WTC11 (cell line): ENCODE measurements around the gene ZXDC. TPM values are rescaled to one million over a fixed set of nuclear protein-coding genes. Genes with fewer than 3 reads are reported as not detected.

ENCODE experiments used
- ATAC-seq: fragments of 200-7000 bp; cut with Tn5 transposase; 2 replicates; pipeline ENCODE4 v1.10.0; 2021; ENCODE audit warnings: mild to moderate bottlenecking, moderate library complexity
- CTCF ChIA-PET: fragments of 300-600 bp; sonication (Branson Sonifier 250); formaldehyde crosslinking; loops from one replicate; lab custom pipeline; 2021; ENCODE audit warnings: antibody characterized with exemption; lab: Charles Lee
- POLR2A ChIA-PET: fragments of 350-600 bp; sonication (Branson Sonifier 250); formaldehyde crosslinking; loops from one replicate; lab custom pipeline; 2021; ENCODE audit warnings: antibody characterized with exemption; lab: Charles Lee
- DNase-seq: peaks from one replicate; pipeline ENCODE4 v3.0.0; 2021; ENCODE audit warnings: low spot score
- H3K27ac Mint-ChIP-seq: 2 replicates; pipeline ENCODE4 v1.8.0; 2021; ENCODE audit warnings: mixed read lengths
- H3K27me3 Mint-ChIP-seq: 2 replicates; pipeline ENCODE4 v1.8.0; 2021; ENCODE audit warnings: low read depth, mild to moderate bottlenecking, moderate library complexity, mixed read lengths
- H3K36me3 Mint-ChIP-seq: 2 replicates; pipeline ENCODE4 v1.8.0; 2021; ENCODE audit warnings: mixed read lengths
- H3K4me1 Mint-ChIP-seq: 2 replicates; pipeline ENCODE4 v1.8.0; 2022; ENCODE audit warnings: mixed read lengths
- H3K4me3 Mint-ChIP-seq: 2 replicates; pipeline ENCODE4 v1.8.0; 2021; ENCODE audit warnings: mild to moderate bottlenecking, moderate library complexity, mixed read lengths
- H3K9me3 Mint-ChIP-seq: 2 replicates; pipeline ENCODE4 v1.8.0; 2021; ENCODE audit warnings: mixed read lengths
- CREB1 ChIP-seq: sonication (generic); formaldehyde crosslinking; IDR thresholded peaks from 2 replicates; pipeline ENCODE4 v1.8.0; 2023; ENCODE audit warnings: mild to moderate bottlenecking, missing genetic modification reagents
- CREM ChIP-seq: sonication (generic); formaldehyde crosslinking; IDR thresholded peaks from 2 replicates; pipeline ENCODE4 v1.8.1; 2022; ENCODE audit warnings: mild to moderate bottlenecking, missing genetic modification reagents, moderate library complexity
- ELF4 ChIP-seq: sonication (generic); formaldehyde crosslinking; IDR thresholded peaks from 2 replicates; pipeline ENCODE4 v1.8.1; 2022; ENCODE audit warnings: low read depth, mild to moderate bottlenecking, moderate library complexity, missing genetic modification reagents
- EMX1 ChIP-seq: fragments of 250-450 bp; sonication (Bioruptor Pico); IDR thresholded peaks from 2 replicates; pipeline ENCODE4 v1.8.0; 2021; ENCODE audit warnings: mild to moderate bottlenecking
- ESRRA ChIP-seq: sonication (generic); formaldehyde crosslinking; IDR thresholded peaks from 2 replicates; pipeline ENCODE4 v1.8.1; 2022; ENCODE audit warnings: mild to moderate bottlenecking, missing genetic modification reagents, borderline replicate concordance
- HMGA2 ChIP-seq: fragments of 250-450 bp; sonication (Bioruptor Pico); IDR thresholded peaks from 2 replicates; pipeline ENCODE4 v1.4.0; 2021; ENCODE audit warnings: mild to moderate bottlenecking, moderate library complexity
- NR2C2 ChIP-seq: sonication (generic); formaldehyde crosslinking; IDR thresholded peaks from 2 replicates; pipeline ENCODE4 v1.8.0; 2022; ENCODE audit warnings: mild to moderate bottlenecking, missing genetic modification reagents
- RELA ChIP-seq: sonication (generic); formaldehyde crosslinking; IDR thresholded peaks from 2 replicates; pipeline ENCODE4 v1.8.1; 2022; ENCODE audit warnings: missing genetic modification reagents, mild to moderate bottlenecking, borderline replicate concordance
- SMAD3 ChIP-seq: sonication (generic); formaldehyde crosslinking; IDR thresholded peaks from 2 replicates; pipeline ENCODE4 v1.8.0; 2022; ENCODE audit warnings: missing genetic modification reagents, mild to moderate bottlenecking, borderline replicate concordance
- SMAD4 ChIP-seq: sonication (generic); formaldehyde crosslinking; IDR thresholded peaks from 2 replicates; pipeline ENCODE4 v1.8.0; 2022; ENCODE audit warnings: mild to moderate bottlenecking, missing genetic modification reagents
- TEAD4 ChIP-seq: sonication (generic); formaldehyde crosslinking; IDR thresholded peaks from 2 replicates; pipeline ENCODE4 v1.8.0; 2022; ENCODE audit warnings: mild to moderate bottlenecking, missing genetic modification reagents
- ZBTB21 ChIP-seq: sonication (generic); formaldehyde crosslinking; IDR thresholded peaks from 2 replicates; pipeline ENCODE4 v1.8.1; 2023; ENCODE audit warnings: mild to moderate bottlenecking, missing genetic modification reagents, borderline replicate concordance
- ZNF232 ChIP-seq: sonication (generic); formaldehyde crosslinking; IDR thresholded peaks from 2 replicates; pipeline ENCODE4 v1.8.0; 2022; ENCODE audit warnings: mild to moderate bottlenecking, missing genetic modification reagents
- ZNF317 ChIP-seq: sonication (generic); formaldehyde crosslinking; IDR thresholded peaks from 2 replicates; pipeline ENCODE4 v1.8.1; 2023; ENCODE audit warnings: low read depth, mild to moderate bottlenecking, moderate library complexity, missing genetic modification reagents, borderline replicate concordance
- ZNF671 ChIP-seq: fragments of 250-450 bp; sonication (Bioruptor Pico); IDR thresholded peaks from 2 replicates; pipeline ENCODE4 v1.8.0; 2021; ENCODE audit warnings: mild to moderate bottlenecking
- total RNA-seq: library from RNA; stranded (reverse); gene quantifications from 3 replicates; pipeline ENCODE4 v1.2.3, GENCODE V29; 2021
- TF ChIP-seq, protein P1 (sequence below): fragments of 200-600 bp; IDR thresholded peaks from 2 replicates; pipeline ENCODE4 v1.8.0; 2022; ENCODE audit warnings: antibody characterized with exemption
- TF ChIP-seq, protein P2 (sequence below): fragments of 250-450 bp; sonication (Bioruptor Pico); IDR thresholded peaks from 2 replicates; pipeline ENCODE4 v2.1.2; 2022; ENCODE audit warnings: mild to moderate bottlenecking, moderate library complexity
- TF ChIP-seq, protein P3 (sequence below): sonication (generic); formaldehyde crosslinking; IDR thresholded peaks from 2 replicates; pipeline ENCODE4 v1.8.1; 2023; ENCODE audit warnings: mild to moderate bottlenecking, missing genetic modification reagents, borderline replicate concordance
- TF ChIP-seq, protein P4 (sequence below): sonication (generic); formaldehyde crosslinking; IDR thresholded peaks from 2 replicates; pipeline ENCODE4 v1.8.1; 2022; ENCODE audit warnings: low read depth, missing genetic modification reagents, borderline replicate concordance
- TF ChIP-seq, protein P5 (sequence below): sonication (generic); formaldehyde crosslinking; IDR thresholded peaks from 2 replicates; pipeline ENCODE4 v1.8.1; 2022; ENCODE audit warnings: mild to moderate bottlenecking, moderate library complexity, missing genetic modification reagents
- TF ChIP-seq, protein P6 (sequence below): sonication (generic); formaldehyde crosslinking; IDR thresholded peaks from 2 replicates; pipeline ENCODE4 v1.8.1; 2023; ENCODE audit warnings: mild to moderate bottlenecking, missing genetic modification reagents

The ZXDC gene
- total RNA-seq, 1 experiment from 2014 or later = 34.7 TPM

DNA sequence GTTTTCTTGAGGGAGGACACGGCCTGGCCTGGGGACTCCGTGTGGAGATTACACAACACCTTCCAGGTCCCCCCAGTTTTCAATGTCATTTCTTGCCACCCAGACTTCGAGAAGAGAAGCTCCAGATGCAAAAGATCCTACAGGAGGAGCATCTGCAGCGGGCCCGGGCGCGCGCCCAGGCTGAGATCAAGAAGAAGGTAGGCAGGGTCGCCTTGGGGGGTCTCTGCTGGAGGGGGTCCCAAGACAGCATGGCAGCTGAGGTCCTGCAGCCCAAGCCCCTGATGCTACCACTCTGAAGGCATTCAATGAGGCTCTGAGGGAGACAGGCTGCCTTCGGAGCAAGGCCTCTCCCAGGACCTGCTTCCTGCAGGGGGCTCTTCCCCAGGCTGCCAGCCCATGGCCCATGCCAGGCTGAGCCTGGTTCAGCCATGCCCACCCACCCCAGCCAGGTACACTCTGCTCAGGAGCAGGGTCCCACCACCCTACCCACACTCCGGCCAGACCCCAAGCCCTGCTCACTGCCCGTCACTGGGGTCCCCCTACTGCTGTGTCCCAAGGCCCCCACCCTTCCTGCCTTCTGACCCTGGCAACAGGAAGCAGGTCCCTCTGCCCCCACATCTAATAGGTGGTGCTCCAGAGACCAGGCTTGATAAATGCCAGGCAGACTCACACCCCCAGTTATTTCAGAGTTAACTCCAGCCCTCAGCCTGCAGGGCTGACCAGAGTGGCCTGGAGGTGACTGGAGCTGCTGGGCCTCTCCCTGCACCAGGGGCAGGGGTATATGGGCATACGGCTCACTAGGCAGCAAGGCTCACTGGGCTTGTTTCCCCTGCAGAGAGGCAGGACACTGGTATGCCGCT lies 40.0 kb downstream of the ZXDC start (continued):
- TF ChIP-seq, protein P1, sequence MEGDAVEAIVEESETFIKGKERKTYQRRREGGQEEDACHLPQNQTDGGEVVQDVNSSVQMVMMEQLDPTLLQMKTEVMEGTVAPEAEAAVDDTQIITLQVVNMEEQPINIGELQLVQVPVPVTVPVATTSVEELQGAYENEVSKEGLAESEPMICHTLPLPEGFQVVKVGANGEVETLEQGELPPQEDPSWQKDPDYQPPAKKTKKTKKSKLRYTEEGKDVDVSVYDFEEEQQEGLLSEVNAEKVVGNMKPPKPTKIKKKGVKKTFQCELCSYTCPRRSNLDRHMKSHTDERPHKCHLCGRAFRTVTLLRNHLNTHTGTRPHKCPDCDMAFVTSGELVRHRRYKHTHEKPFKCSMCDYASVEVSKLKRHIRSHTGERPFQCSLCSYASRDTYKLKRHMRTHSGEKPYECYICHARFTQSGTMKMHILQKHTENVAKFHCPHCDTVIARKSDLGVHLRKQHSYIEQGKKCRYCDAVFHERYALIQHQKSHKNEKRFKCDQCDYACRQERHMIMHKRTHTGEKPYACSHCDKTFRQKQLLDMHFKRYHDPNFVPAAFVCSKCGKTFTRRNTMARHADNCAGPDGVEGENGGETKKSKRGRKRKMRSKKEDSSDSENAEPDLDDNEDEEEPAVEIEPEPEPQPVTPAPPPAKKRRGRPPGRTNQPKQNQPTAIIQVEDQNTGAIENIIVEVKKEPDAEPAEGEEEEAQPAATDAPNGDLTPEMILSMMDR = no peak
- TF ChIP-seq EMX1 (CRISPR knock-in tag) = no peak

DNA sequence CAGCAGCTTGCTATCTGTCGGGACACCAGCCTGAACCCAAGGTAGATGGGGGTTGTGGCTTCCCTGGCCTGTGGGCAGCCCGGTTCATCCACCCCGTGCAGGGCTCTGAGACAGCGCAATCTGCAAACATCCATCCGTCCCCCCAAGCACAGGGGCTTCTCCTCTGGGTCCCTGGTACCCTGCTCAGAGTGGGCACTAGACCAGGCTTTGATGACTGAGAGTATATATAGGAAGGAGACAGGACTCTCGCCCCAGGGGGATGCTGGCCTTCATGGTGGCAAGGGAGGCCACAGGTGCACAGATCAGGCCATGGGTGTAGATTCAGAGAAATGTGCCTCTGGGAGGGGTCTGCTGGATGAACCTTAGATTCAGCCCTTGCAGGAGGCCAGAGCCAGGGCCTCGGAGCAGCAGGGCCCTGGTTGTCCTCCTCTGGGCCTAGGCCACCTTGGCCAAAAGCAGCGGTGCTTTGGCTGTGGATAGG lies 40.7 kb downstream of the ZXDC start:
- H3K36me3 Mint-ChIP-seq = peaks cover 12% of the 10 kb centered on the region; the same call in 1 of the 2 replicates
- DNase-seq (no peak), ATAC-seq (no peak)
- H3K4me3 Mint-ChIP-seq = no peak overlapping the region
- no peak overlapping the region for H3K27ac Mint-ChIP-seq
- H3K4me1 Mint-ChIP-seq = peaks cover 4% of the 10 kb centered on the region; the same call in 1 of the 2 replicates
- ChIA-PET POLR2A (no interaction called here), CTCF (no interaction called here)
- H3K27me3 Mint-ChIP-seq = no peaks in the 10 kb centered on the region
- no peak for TF ChIP-seq CREB1 (CRISPR knock-in tag)
- TF ChIP-seq, protein P2, sequence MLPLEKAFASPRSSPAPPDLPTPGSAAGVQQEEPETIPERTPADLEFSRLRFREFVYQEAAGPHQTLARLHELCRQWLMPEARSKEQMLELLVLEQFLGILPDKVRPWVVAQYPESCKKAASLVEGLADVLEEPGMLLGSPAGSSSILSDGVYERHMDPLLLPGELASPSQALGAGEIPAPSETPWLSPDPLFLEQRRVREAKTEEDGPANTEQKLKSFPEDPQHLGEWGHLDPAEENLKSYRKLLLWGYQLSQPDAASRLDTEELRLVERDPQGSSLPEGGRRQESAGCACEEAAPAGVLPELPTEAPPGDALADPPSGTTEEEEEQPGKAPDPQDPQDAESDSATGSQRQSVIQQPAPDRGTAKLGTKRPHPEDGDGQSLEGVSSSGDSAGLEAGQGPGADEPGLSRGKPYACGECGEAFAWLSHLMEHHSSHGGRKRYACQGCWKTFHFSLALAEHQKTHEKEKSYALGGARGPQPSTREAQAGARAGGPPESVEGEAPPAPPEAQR (CRISPR knock-in tag) = no peak
- no peak for TF ChIP-seq SMAD3 (CRISPR knock-in tag)
- TF ChIP-seq ZBTB21 (CRISPR knock-in tag) = no peak
- TF ChIP-seq, protein P3, sequence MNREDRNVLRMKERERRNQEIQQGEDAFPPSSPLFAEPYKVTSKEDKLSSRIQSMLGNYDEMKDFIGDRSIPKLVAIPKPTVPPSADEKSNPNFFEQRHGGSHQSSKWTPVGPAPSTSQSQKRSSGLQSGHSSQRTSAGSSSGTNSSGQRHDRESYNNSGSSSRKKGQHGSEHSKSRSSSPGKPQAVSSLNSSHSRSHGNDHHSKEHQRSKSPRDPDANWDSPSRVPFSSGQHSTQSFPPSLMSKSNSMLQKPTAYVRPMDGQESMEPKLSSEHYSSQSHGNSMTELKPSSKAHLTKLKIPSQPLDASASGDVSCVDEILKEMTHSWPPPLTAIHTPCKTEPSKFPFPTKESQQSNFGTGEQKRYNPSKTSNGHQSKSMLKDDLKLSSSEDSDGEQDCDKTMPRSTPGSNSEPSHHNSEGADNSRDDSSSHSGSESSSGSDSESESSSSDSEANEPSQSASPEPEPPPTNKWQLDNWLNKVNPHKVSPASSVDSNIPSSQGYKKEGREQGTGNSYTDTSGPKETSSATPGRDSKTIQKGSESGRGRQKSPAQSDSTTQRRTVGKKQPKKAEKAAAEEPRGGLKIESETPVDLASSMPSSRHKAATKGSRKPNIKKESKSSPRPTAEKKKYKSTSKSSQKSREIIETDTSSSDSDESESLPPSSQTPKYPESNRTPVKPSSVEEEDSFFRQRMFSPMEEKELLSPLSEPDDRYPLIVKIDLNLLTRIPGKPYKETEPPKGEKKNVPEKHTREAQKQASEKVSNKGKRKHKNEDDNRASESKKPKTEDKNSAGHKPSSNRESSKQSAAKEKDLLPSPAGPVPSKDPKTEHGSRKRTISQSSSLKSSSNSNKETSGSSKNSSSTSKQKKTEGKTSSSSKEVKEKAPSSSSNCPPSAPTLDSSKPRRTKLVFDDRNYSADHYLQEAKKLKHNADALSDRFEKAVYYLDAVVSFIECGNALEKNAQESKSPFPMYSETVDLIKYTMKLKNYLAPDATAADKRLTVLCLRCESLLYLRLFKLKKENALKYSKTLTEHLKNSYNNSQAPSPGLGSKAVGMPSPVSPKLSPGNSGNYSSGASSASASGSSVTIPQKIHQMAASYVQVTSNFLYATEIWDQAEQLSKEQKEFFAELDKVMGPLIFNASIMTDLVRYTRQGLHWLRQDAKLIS = no peak
- TF ChIP-seq RELA (CRISPR knock-in tag) = no peak
- TF ChIP-seq EMX1 (CRISPR knock-in tag) = no peak
- no peak for TF ChIP-seq ZNF671 (CRISPR knock-in tag)
- TF ChIP-seq ZNF317 = no peak
- TF ChIP-seq, protein P4, sequence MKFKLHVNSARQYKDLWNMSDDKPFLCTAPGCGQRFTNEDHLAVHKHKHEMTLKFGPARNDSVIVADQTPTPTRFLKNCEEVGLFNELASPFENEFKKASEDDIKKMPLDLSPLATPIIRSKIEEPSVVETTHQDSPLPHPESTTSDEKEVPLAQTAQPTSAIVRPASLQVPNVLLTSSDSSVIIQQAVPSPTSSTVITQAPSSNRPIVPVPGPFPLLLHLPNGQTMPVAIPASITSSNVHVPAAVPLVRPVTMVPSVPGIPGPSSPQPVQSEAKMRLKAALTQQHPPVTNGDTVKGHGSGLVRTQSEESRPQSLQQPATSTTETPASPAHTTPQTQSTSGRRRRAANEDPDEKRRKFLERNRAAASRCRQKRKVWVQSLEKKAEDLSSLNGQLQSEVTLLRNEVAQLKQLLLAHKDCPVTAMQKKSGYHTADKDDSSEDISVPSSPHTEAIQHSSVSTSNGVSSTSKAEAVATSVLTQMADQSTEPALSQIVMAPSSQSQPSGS (CRISPR knock-in tag) = no peak
- TF ChIP-seq HMGA2 (CRISPR knock-in tag) = no peak
- TF ChIP-seq, all 79 proteins: peak for 0
- H3K9me3 Mint-ChIP-seq = peaks cover 4% of the 10 kb centered on the region; the same call in 1 of the 2 replicates

DNA sequence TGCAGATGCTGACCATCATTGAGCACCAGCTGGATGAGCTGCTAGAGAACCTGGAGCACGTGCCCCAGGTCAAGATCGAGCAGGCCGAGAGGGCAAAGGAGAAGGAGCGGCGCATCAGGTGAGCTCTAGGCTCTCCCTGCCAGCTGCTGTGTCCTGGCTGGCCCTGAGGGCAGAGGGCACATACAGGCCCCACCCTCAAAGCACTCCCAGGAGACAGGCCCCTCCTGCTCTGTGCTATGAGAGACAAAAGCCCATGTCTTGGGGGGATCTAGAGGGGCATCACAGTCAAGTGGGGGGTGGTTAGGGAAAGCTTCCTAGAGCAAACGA lies 41.5 kb downstream of the ZXDC start:
- ATAC-seq = no peak
- DNase-seq = no peak
- Mint-ChIP-seq H3K4me3 (no peak overlapping the region), H3K36me3 (peaks cover 10% of the 10 kb centered on the region; the same call in 1 of the 2 replicates), H3K27ac (no peak overlapping the region), H3K27me3 (no peaks in the 10 kb centered on the region), H3K9me3 (peaks cover 4% of the 10 kb centered on the region; the same call in 1 of the 2 replicates), H3K4me1 (0 out of 2 replicates have a peak, but pooled peaks cover 2% of the 10 kb centered on the region)
- ChIA-PET POLR2A (no interaction called here), CTCF (interaction anchor here (0.6 to 1.2 kb wide), 3 partner anchors 8 to 221 kb away, joined by 3 read pairs; no protein-coding TSS in a partner anchor)
- TF ChIP-seq, protein P5, sequence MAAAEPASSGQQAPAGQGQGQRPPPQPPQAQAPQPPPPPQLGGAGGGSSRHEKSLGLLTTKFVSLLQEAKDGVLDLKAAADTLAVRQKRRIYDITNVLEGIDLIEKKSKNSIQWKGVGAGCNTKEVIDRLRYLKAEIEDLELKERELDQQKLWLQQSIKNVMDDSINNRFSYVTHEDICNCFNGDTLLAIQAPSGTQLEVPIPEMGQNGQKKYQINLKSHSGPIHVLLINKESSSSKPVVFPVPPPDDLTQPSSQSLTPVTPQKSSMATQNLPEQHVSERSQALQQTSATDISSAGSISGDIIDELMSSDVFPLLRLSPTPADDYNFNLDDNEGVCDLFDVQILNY (CRISPR knock-in tag) = no peak
- TF ChIP-seq CREM (CRISPR knock-in tag) = no peak
- no peak for TF ChIP-seq ZNF317
- no peak for TF ChIP-seq ESRRA
- no peak for TF ChIP-seq ELF4 (CRISPR knock-in tag)
- TF ChIP-seq ZNF232 = no peak
- no peak for TF ChIP-seq NR2C2 (CRISPR knock-in tag)
- TF ChIP-seq SMAD4 = no peak
- TF ChIP-seq, protein P6, sequence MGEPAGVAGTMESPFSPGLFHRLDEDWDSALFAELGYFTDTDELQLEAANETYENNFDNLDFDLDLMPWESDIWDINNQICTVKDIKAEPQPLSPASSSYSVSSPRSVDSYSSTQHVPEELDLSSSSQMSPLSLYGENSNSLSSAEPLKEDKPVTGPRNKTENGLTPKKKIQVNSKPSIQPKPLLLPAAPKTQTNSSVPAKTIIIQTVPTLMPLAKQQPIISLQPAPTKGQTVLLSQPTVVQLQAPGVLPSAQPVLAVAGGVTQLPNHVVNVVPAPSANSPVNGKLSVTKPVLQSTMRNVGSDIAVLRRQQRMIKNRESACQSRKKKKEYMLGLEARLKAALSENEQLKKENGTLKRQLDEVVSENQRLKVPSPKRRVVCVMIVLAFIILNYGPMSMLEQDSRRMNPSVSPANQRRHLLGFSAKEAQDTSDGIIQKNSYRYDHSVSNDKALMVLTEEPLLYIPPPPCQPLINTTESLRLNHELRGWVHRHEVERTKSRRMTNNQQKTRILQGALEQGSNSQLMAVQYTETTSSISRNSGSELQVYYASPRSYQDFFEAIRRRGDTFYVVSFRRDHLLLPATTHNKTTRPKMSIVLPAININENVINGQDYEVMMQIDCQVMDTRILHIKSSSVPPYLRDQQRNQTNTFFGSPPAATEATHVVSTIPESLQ = no peak
- no peak for TF ChIP-seq TEAD4 (CRISPR knock-in tag)
